HG03520 (cell line): ENCODE measurements around the gene SPOCK3.
A peak's percentile ranks its signal among the peaks of the same experiment; 100 is the strongest.
"Not testable (repeated sequence)": the region's sequence is repeated elsewhere in the genome, so short reads cannot be mapped to it uniquely, and the experiment has no call there.

Experiments
- ATAC-seq: cut with Tn5 transposase; IDR thresholded peaks from one replicate; pipeline ENCODE4 v1.9.1; 2021; ENCODE audit warnings: mild to moderate bottlenecking, moderate library complexity; ENCODE audit not compliant: unreplicated experiment

Gene SPOCK3

GRCh38 chr4:166968219-166968618 lies 266.1 kb downstream of the SPOCK3 start:
- not testable (repeated sequence) for ATAC-seq

GRCh38 chr4:166965562-166965961 lies 268.7 kb downstream of the SPOCK3 start:
- ATAC-seq: no peak

GRCh38 chr4:166957451-166957850 lies 276.8 kb downstream of the SPOCK3 start:
- no peak for ATAC-seq

GRCh38 chr4:166956484-166956883 lies 277.8 kb downstream of the SPOCK3 start:
- no peak for ATAC-seq

- ATAC-seq: peak; percentile 67
Observed at GRCh38 chr4:166941629-166942028, 292.7 kb downstream of the SPOCK3 start.

- ATAC-seq: no peak
Observed at GRCh38 chr4:166930464-166930863, 303.8 kb downstream of the SPOCK3 start.

GRCh38 chr4:166924424-166924823 lies 309.9 kb downstream of the SPOCK3 start:
- ATAC-seq: no peak

- no peak for ATAC-seq
Observed at GRCh38 chr4:166913926-166914325, 320.4 kb downstream of the SPOCK3 start.

- ATAC-seq: no peak
Observed at GRCh38 chr4:166903408-166903807, 330.9 kb downstream of the SPOCK3 start.

- ATAC-seq: no peak
Observed at GRCh38 chr4:166902941-166903340, 331.4 kb downstream of the SPOCK3 start.

GRCh38 chr4:166896254-166896653 lies 338.0 kb downstream of the SPOCK3 start:
- ATAC-seq: peak; percentile 69

- no peak for ATAC-seq
Observed at GRCh38 chr4:166895771-166896170, 338.5 kb downstream of the SPOCK3 start.

GRCh38 chr4:166887457-166887856 lies 346.8 kb downstream of the SPOCK3 start:
- ATAC-seq: no peak

- ATAC-seq: no peak
Observed at GRCh38 chr4:166886718-166887117, 347.6 kb downstream of the SPOCK3 start.

- ATAC-seq: no peak
Observed at GRCh38 chr4:166882221-166882620, 352.1 kb downstream of the SPOCK3 start.

GRCh38 chr4:166875821-166876220 lies 358.5 kb downstream of the SPOCK3 start:
- ATAC-seq: no peak

GRCh38 chr4:166862032-166862431 lies 372.3 kb downstream of the SPOCK3 start:
- no peak for ATAC-seq

- ATAC-seq: not testable (repeated sequence)
Observed at GRCh38 chr4:166850398-166850797, 383.9 kb downstream of the SPOCK3 start.

GRCh38 chr4:166846939-166847338 lies 387.4 kb downstream of the SPOCK3 start:
- no peak for ATAC-seq

- ATAC-seq: no peak
Observed at GRCh38 chr4:166842795-166843261, 391.5 kb downstream of the SPOCK3 start.

GRCh38 chr4:166839615-166840251 lies 394.6 kb downstream of the SPOCK3 start:
- peak; percentile 70 for ATAC-seq

- ATAC-seq: peak; percentile 67
Observed at GRCh38 chr4:166838975-166839614, 395.2 kb downstream of the SPOCK3 start.

- ATAC-seq: no peak
Observed at GRCh38 chr4:166836865-166837264, 397.4 kb downstream of the SPOCK3 start.
